Mucosa of stomach (tissue), 1 donor: ENCODE results near the gene CNOT6.

Experiments
- H3K27me3 ChIP-seq: one replicate; pipeline ENCODE4 v1.7.0; 2013; ENCODE audit warnings: mild to moderate bottlenecking, low read length; ENCODE audit not compliant: control insufficient read depth, insufficient read depth
- H3K36me3 ChIP-seq: one replicate; pipeline ENCODE4 v1.7.0; 2013; ENCODE audit warnings: low read length; ENCODE audit not compliant: control insufficient read depth, insufficient read depth
- H3K4me1 ChIP-seq: one replicate; pipeline ENCODE4 v1.7.0; 2013; ENCODE audit warnings: mild to moderate bottlenecking, low read length; ENCODE audit not compliant: control insufficient read depth, insufficient read depth
- H3K4me3 ChIP-seq: one replicate; pipeline ENCODE4 v1.7.0; 2013; ENCODE audit warnings: low read length
- H3K9ac ChIP-seq: one replicate; pipeline ENCODE4 v1.7.0; 2013; ENCODE audit warnings: mild to moderate bottlenecking, low read length, moderate library complexity
- H3K9me3 ChIP-seq: one replicate; pipeline ENCODE4 v1.7.0; 2013; ENCODE audit warnings: mild to moderate bottlenecking, low read length, moderate library complexity; ENCODE audit not compliant: control insufficient read depth
- donor health status: Pancreatic carcinoma.

The CNOT6 gene

GRCh38 chr5:180607861-180608571, 113.8 kb downstream of the CNOT6 start:
- H3K4me1 ChIP-seq = no peaks in the 10 kb centered on the region
- no peaks in the 10 kb centered on the region for H3K36me3 ChIP-seq
- no peak overlapping the region for H3K4me3 ChIP-seq
- H3K27me3 ChIP-seq = peaks cover 3% of the 10 kb centered on the region
- no peaks in the 10 kb centered on the region for H3K9me3 ChIP-seq
- no peak overlapping the region for H3K9ac ChIP-seq

- no peak overlapping the region for H3K4me3 ChIP-seq
- H3K4me1 ChIP-seq = no peaks in the 10 kb centered on the region
- peaks cover 3% of the 10 kb centered on the region for H3K27me3 ChIP-seq
- H3K9me3 ChIP-seq = no peaks in the 10 kb centered on the region
- no peaks in the 10 kb centered on the region for H3K36me3 ChIP-seq
- no peak overlapping the region for H3K9ac ChIP-seq
Measured at GRCh38 chr5:180608572-180609310, 114.6 kb downstream of the CNOT6 start.

GRCh38 chr5:180609386-180609785, 115.2 kb downstream of the CNOT6 start:
- no peaks in the 10 kb centered on the region for H3K9me3 ChIP-seq
- peaks cover 3% of the 10 kb centered on the region for H3K27me3 ChIP-seq
- no peaks in the 10 kb centered on the region for H3K36me3 ChIP-seq
- H3K4me3 ChIP-seq = no peak overlapping the region
- no peak overlapping the region for H3K9ac ChIP-seq
- H3K4me1 ChIP-seq = no peaks in the 10 kb centered on the region

- no peaks in the 10 kb centered on the region for H3K4me1 ChIP-seq
- H3K36me3 ChIP-seq = no peaks in the 10 kb centered on the region
- no peak overlapping the region for H3K9ac ChIP-seq
- no peak overlapping the region for H3K4me3 ChIP-seq
- H3K27me3 ChIP-seq = peaks cover 3% of the 10 kb centered on the region
- H3K9me3 ChIP-seq = no peaks in the 10 kb centered on the region
Measured at GRCh38 chr5:180609817-180610550, 115.8 kb downstream of the CNOT6 start.

GRCh38 chr5:180611140-180611850, 117.1 kb downstream of the CNOT6 start:
- Histone ChIP-seq H3K36me3 (no peaks in the 10 kb centered on the region), H3K9ac (no peak overlapping the region), H3K27me3 (peaks cover 3% of the 10 kb centered on the region), H3K4me1 (no peaks in the 10 kb centered on the region), H3K9me3 (no peaks in the 10 kb centered on the region), H3K4me3 (no peak overlapping the region)

- Histone ChIP-seq H3K9ac (no peak overlapping the region), H3K4me1 (no peaks in the 10 kb centered on the region), H3K9me3 (no peaks in the 10 kb centered on the region), H3K4me3 (no peak overlapping the region), H3K36me3 (no peaks in the 10 kb centered on the region), H3K27me3 (peaks cover 3% of the 10 kb centered on the region)
Measured at GRCh38 chr5:180612683-180613082, 118.5 kb downstream of the CNOT6 start.

- H3K4me1 ChIP-seq = no peaks in the 10 kb centered on the region
- H3K9ac ChIP-seq = no peak overlapping the region
- H3K9me3 ChIP-seq = no peaks in the 10 kb centered on the region
- H3K27me3 ChIP-seq = peaks cover 3% of the 10 kb centered on the region
- no peaks in the 10 kb centered on the region for H3K36me3 ChIP-seq
- H3K4me3 ChIP-seq = no peak overlapping the region
Measured at GRCh38 chr5:180613188-180613813, 119.1 kb downstream of the CNOT6 start.

GRCh38 chr5:180613814-180614188, 119.6 kb downstream of the CNOT6 start:
- H3K9ac ChIP-seq = no peak overlapping the region
- H3K36me3 ChIP-seq = no peaks in the 10 kb centered on the region
- no peaks in the 10 kb centered on the region for H3K9me3 ChIP-seq
- H3K4me3 ChIP-seq = no peak overlapping the region
- peaks cover 8% of the 10 kb centered on the region for H3K27me3 ChIP-seq
- no peaks in the 10 kb centered on the region for H3K4me1 ChIP-seq

GRCh38 chr5:180618487-180618828, 124.3 kb downstream of the CNOT6 start:
- Histone ChIP-seq H3K27me3 (peaks cover 12% of the 10 kb centered on the region), H3K4me3 (no peak overlapping the region), H3K4me1 (no peaks in the 10 kb centered on the region), H3K36me3 (no peaks in the 10 kb centered on the region), H3K9ac (no peak overlapping the region), H3K9me3 (no peaks in the 10 kb centered on the region)

GRCh38 chr5:180618829-180619562, 124.8 kb downstream of the CNOT6 start:
- H3K4me3 ChIP-seq = no peak overlapping the region
- H3K27me3 ChIP-seq = peaks cover 12% of the 10 kb centered on the region
- no peak overlapping the region for H3K9ac ChIP-seq
- no peaks in the 10 kb centered on the region for H3K9me3 ChIP-seq
- H3K4me1 ChIP-seq = no peaks in the 10 kb centered on the region
- no peaks in the 10 kb centered on the region for H3K36me3 ChIP-seq

- Histone ChIP-seq H3K9me3 (no peaks in the 10 kb centered on the region), H3K4me1 (no peaks in the 10 kb centered on the region), H3K4me3 (no peak overlapping the region), H3K9ac (no peak overlapping the region), H3K36me3 (no peaks in the 10 kb centered on the region), H3K27me3 (peaks cover 12% of the 10 kb centered on the region)
Measured at GRCh38 chr5:180619563-180619915, 125.4 kb downstream of the CNOT6 start.
